Measurements from ENCODE around the gene PACS1. TPM values are rescaled to one million over a fixed set of nuclear protein-coding genes. Genes with fewer than 3 reads are reported as not detected.
"Not testable (repeated sequence)": the region's sequence is repeated elsewhere in the genome, so short reads cannot be mapped to it uniquely, and the experiment has no call there.

Gene PACS1
- total RNA-seq, 1 donor from 2014 or later = 90.9 TPM

- DNase-seq = peak; percentile 54
- peaks cover 48% of the 10 kb centered on the region for H3K4me1 Mint-ChIP-seq
- H3K36me3 Mint-ChIP-seq (ENCODE audit: low read depth) = peaks cover 62% of the 10 kb centered on the region
- no peak overlapping the region for H3K27ac Mint-ChIP-seq
- H3K4me3 Mint-ChIP-seq = no peak overlapping the region
- intact Hi-C loops (cut with micrococcal nuclease) = loop anchor here (5.0 kb wide), 1 partner anchor 1296 kb away; the partner anchor contains the start of gene SF1
- H3K9me3 Mint-ChIP-seq = no peaks in the 10 kb centered on the region
- H3K27me3 Mint-ChIP-seq = no peaks in the 10 kb centered on the region
Observed at GRCh38 chr11:66073669-66074068, 3.6 kb downstream of the PACS1 start.

GRCh38 chr11:66075273-66075672 is 5.2 kb downstream of the PACS1 start:
- no peak overlapping the region for H3K27ac Mint-ChIP-seq
- no peaks in the 10 kb centered on the region for H3K27me3 Mint-ChIP-seq
- no peaks in the 10 kb centered on the region for H3K9me3 Mint-ChIP-seq
- H3K4me3 Mint-ChIP-seq = no peak overlapping the region
- H3K36me3 Mint-ChIP-seq (ENCODE audit: low read depth) = peaks cover 65% of the 10 kb centered on the region
- H3K4me1 Mint-ChIP-seq = peaks cover 53% of the 10 kb centered on the region
- intact Hi-C loops (cut with micrococcal nuclease) = no loop called here
- peak; percentile 44 for DNase-seq

GRCh38 chr11:66076561-66076960 is 6.5 kb downstream of the PACS1 start:
- Mint-ChIP-seq H3K27me3 (no peaks in the 10 kb centered on the region), H3K4me3 (no peak overlapping the region), H3K9me3 (no peaks in the 10 kb centered on the region), H3K27ac (no peak overlapping the region), H3K36me3 (ENCODE audit: low read depth) (peaks cover 61% of the 10 kb centered on the region), H3K4me1 (peaks cover 60% of the 10 kb centered on the region)
- intact Hi-C loops (cut with micrococcal nuclease) = no loop called here
- DNase-seq = no peak

- Mint-ChIP-seq H3K4me3 (no peak overlapping the region), H3K4me1 (peaks cover 56% of the 10 kb centered on the region), H3K27ac (no peak overlapping the region), H3K36me3 (ENCODE audit: low read depth) (peaks cover 49% of the 10 kb centered on the region), H3K9me3 (no peaks in the 10 kb centered on the region), H3K27me3 (no peaks in the 10 kb centered on the region)
- peak; percentile 22 for DNase-seq
- intact Hi-C loops (cut with micrococcal nuclease) = no loop called here
Observed at GRCh38 chr11:66077927-66078326, 7.9 kb downstream of the PACS1 start.

GRCh38 chr11:66078949-66079348 is 8.9 kb downstream of the PACS1 start:
- H3K27me3 Mint-ChIP-seq; H3K4me3 Mint-ChIP-seq; intact Hi-C loops (cut with micrococcal nuclease); H3K9me3 Mint-ChIP-seq: not testable (repeated sequence)
- Mint-ChIP-seq H3K36me3 (ENCODE audit: low read depth) (peaks cover 41% of the 10 kb centered on the region), H3K27ac (peak overlapping the region; percentile 27), H3K4me1 (peaks cover 60% of the 10 kb centered on the region)
- DNase-seq = peak; percentile 58

GRCh38 chr11:66080055-66080817 is 10.2 kb downstream of the PACS1 start:
- Mint-ChIP-seq H3K9me3 (no peaks in the 10 kb centered on the region), H3K4me1 (peaks cover 64% of the 10 kb centered on the region), H3K4me3 (peak overlapping the region; percentile 83), H3K27ac (peak overlapping the region; percentile 73), H3K27me3 (no peaks in the 10 kb centered on the region), H3K36me3 (ENCODE audit: low read depth) (peaks cover 31% of the 10 kb centered on the region)
- intact Hi-C loops (cut with micrococcal nuclease) = loop anchor here (1.0 to 2.0 kb wide), 3 partner anchors 9 to 33 kb away; no protein-coding TSS in a partner anchor
- peak; percentile 84 for DNase-seq

GRCh38 chr11:66081505-66081904 is 11.4 kb downstream of the PACS1 start:
- peaks cover 25% of the 10 kb centered on the region for H3K36me3 Mint-ChIP-seq (ENCODE audit: low read depth)
- DNase-seq = peak; percentile 92
- intact Hi-C loops (cut with micrococcal nuclease) = loop anchor here (2.0 kb wide), 2 partner anchors 19 to 31 kb away; no protein-coding TSS in a partner anchor
- no peaks in the 10 kb centered on the region for H3K27me3 Mint-ChIP-seq
- peak overlapping the region; percentile 83 for H3K4me3 Mint-ChIP-seq
- peak overlapping the region; percentile 89 for H3K27ac Mint-ChIP-seq
- no peaks in the 10 kb centered on the region for H3K9me3 Mint-ChIP-seq
- peaks cover 62% of the 10 kb centered on the region for H3K4me1 Mint-ChIP-seq

- no peaks in the 10 kb centered on the region for H3K27me3 Mint-ChIP-seq
- peaks cover 21% of the 10 kb centered on the region for H3K36me3 Mint-ChIP-seq (ENCODE audit: low read depth)
- peak; percentile 45 for DNase-seq
- peaks cover 65% of the 10 kb centered on the region for H3K4me1 Mint-ChIP-seq
- no peaks in the 10 kb centered on the region for H3K9me3 Mint-ChIP-seq
- H3K27ac Mint-ChIP-seq = no peak overlapping the region
- H3K4me3 Mint-ChIP-seq = no peak overlapping the region
- intact Hi-C loops (cut with micrococcal nuclease) = no loop called here
Observed at GRCh38 chr11:66082946-66083698, 13.1 kb downstream of the PACS1 start.

- no peak overlapping the region for H3K4me3 Mint-ChIP-seq
- H3K36me3 Mint-ChIP-seq (ENCODE audit: low read depth) = peaks cover 16% of the 10 kb centered on the region
- no peaks in the 10 kb centered on the region for H3K27me3 Mint-ChIP-seq
- H3K9me3 Mint-ChIP-seq = no peaks in the 10 kb centered on the region
- intact Hi-C loops (cut with micrococcal nuclease) = no loop called here
- H3K4me1 Mint-ChIP-seq = peaks cover 59% of the 10 kb centered on the region
- no peak for DNase-seq
- no peak overlapping the region for H3K27ac Mint-ChIP-seq
Observed at GRCh38 chr11:66083767-66084166, 13.7 kb downstream of the PACS1 start.

GRCh38 chr11:66084821-66085475 is 14.9 kb downstream of the PACS1 start:
- H3K9me3 Mint-ChIP-seq = no peaks in the 10 kb centered on the region
- no peaks in the 10 kb centered on the region for H3K27me3 Mint-ChIP-seq
- H3K4me3 Mint-ChIP-seq = no peak overlapping the region
- H3K27ac Mint-ChIP-seq = no peak overlapping the region
- H3K4me1 Mint-ChIP-seq = peaks cover 48% of the 10 kb centered on the region
- H3K36me3 Mint-ChIP-seq (ENCODE audit: low read depth) = peaks cover 13% of the 10 kb centered on the region
- intact Hi-C loops (cut with micrococcal nuclease) = no loop called here
- DNase-seq = no peak

GRCh38 chr11:66087148-66087908 is 17.3 kb downstream of the PACS1 start:
- Mint-ChIP-seq H3K4me3 (no peak overlapping the region), H3K4me1 (peaks cover 26% of the 10 kb centered on the region), H3K9me3 (no peaks in the 10 kb centered on the region), H3K27ac (no peak overlapping the region), H3K36me3 (ENCODE audit: low read depth) (peaks cover 15% of the 10 kb centered on the region), H3K27me3 (no peaks in the 10 kb centered on the region)
- intact Hi-C loops (cut with micrococcal nuclease) = no loop called here
- DNase-seq = no peak

GRCh38 chr11:66089067-66089466 is 19.0 kb downstream of the PACS1 start:
- Mint-ChIP-seq H3K27me3 (no peaks in the 10 kb centered on the region), H3K4me1 (peaks cover 15% of the 10 kb centered on the region), H3K27ac (no peak overlapping the region), H3K36me3 (ENCODE audit: low read depth) (peaks cover 19% of the 10 kb centered on the region), H3K4me3 (no peak overlapping the region), H3K9me3 (no peaks in the 10 kb centered on the region)
- DNase-seq = no peak
- intact Hi-C loops (cut with micrococcal nuclease) = no loop called here

- no peaks in the 10 kb centered on the region for H3K27me3 Mint-ChIP-seq
- DNase-seq = no peak
- peaks cover 8% of the 10 kb centered on the region for H3K4me1 Mint-ChIP-seq
- H3K27ac Mint-ChIP-seq = no peak overlapping the region
- peaks cover 19% of the 10 kb centered on the region for H3K36me3 Mint-ChIP-seq (ENCODE audit: low read depth)
- no peak overlapping the region for H3K4me3 Mint-ChIP-seq
- no peaks in the 10 kb centered on the region for H3K9me3 Mint-ChIP-seq
- intact Hi-C loops (cut with micrococcal nuclease) = no loop called here
Observed at GRCh38 chr11:66090288-66090687, 20.2 kb downstream of the PACS1 start.
